NCI-H446 (cell line): Measurements from ENCODE around the gene TRIM45.
"Not testable (repeated sequence)": the region's sequence is repeated elsewhere in the genome, so short reads cannot be mapped to it uniquely, and the experiment has no call there.

ENCODE experiments used
- DNase-seq, 2 experiments: peaks; one replicate each; lab custom pipeline; 2025; lab: John Stamatoyannopoulos, UW

The TRIM45 gene

GRCh38 chr1:117128323-117129079, 7.0 kb upstream of the TRIM45 start:
- DNase-seq, result peak; percentile 41 to 75

DNA sequence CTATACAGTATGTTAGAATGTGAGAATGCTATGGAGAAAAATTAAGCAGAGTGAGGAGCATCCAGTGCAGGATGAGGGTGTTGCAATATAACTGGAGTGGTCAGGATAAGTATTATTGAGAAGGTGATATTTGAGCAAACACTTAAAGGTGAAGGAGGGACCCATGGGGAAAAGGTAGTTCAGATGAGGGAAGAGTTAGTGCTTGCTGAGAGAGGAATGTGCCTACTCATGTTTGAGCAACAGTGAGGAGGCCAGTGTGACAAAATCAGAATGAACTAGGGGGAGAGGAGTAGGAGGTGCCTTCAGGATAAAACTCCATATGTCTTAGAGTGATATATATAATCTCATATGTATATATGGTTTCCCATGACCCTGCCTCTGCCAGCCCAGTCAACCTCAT, 6.2 kb upstream of the TRIM45 start:
- no peak for DNase-seq

DNA sequence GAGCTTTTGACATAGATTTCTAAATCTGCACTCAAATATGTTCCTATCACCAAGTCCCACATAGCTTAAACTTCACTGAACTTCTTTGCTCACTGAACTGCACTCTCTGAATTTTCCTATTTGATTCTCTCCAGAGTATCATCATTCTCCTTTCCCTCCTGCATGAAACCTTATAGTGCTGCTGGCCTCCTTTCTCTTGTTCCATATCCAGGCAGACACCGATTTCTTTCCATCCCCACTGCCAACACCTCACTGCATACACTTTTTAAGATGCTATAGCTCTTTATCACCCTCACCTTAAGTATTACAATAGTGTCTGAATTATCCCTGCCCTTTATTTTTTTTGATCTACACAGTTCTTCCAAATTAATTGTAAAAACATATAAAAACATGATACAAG, 3.1 kb upstream of the TRIM45 start:
- DNase-seq, result no peak

GRCh38 chr1:117123274-117123673, 1.7 kb upstream of the TRIM45 start:
- no peak for DNase-seq

DNA sequence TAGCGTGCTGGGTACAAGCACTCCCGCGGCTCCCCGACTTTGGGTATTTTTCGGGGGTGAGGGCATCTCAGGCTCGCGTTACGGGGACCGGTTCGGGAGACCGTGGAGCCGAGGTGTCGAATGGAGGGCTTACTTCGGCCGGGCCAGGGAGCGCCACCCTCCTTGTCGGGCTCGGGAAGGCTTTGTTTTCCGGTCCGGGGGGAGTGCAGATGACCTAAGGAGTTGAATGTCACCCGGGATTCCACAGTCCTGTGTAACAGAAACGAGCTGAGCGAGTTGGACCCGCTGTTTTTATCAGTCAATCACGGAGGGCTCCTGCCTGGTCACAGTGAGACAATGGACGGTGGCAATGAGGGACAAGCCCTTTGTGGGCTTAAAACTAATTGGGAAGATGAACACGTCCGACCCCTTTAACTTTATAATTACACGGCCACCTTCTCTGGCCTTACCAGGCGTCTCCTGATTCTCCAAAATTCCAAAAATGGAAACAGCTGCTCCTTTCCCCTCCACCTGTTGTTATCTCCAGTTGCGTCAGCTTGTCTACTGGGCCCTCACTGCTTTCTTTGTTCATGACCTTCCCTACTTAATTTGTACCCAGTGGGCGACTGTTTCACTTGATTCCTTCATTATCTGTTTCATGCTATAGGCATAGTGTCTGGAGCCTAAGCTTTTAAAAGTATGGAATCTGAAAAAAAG, 929 bp upstream of the TRIM45 start:
- DNase-seq, result no peak

- no peak for DNase-seq
Measured at GRCh38 chr1:117120774-117121588, 568 bp downstream of the TRIM45 start.

DNA sequence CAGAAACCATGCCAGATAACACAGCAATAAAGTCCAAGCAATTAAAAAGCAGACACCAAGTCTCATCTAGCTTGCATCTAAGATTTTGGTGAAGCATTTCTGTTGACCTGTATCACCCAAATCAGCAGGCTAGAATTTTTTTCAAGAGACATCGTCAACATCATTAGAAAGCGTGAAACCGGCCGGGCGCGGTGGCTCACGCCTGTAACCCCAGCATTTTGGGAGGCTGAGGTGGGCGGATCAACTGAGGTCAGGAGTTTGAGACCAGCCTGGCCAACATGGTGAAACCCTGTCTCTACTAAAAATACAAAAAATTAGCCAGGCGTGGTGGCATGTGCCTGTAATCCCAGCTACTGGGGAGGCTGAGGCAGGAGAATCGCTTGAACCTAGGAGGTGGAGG, 2.4 kb downstream of the TRIM45 start:
- DNase-seq, result not testable (repeated sequence)

GRCh38 chr1:117118137-117118536, 3.4 kb downstream of the TRIM45 start:
- no peak for DNase-seq

- DNase-seq, result no peak
Measured at GRCh38 chr1:117117697-117118096, 3.9 kb downstream of the TRIM45 start.

GRCh38 chr1:117116784-117117130, 4.8 kb downstream of the TRIM45 start:
- no peak for DNase-seq

GRCh38 chr1:117116090-117116783, 5.3 kb downstream of the TRIM45 start:
- no peak for DNase-seq

GRCh38 chr1:117114877-117115276, 6.7 kb downstream of the TRIM45 start:
- DNase-seq, result no peak

- DNase-seq, result no peak
Measured at GRCh38 chr1:117113199-117113598, 8.3 kb downstream of the TRIM45 start.

DNA sequence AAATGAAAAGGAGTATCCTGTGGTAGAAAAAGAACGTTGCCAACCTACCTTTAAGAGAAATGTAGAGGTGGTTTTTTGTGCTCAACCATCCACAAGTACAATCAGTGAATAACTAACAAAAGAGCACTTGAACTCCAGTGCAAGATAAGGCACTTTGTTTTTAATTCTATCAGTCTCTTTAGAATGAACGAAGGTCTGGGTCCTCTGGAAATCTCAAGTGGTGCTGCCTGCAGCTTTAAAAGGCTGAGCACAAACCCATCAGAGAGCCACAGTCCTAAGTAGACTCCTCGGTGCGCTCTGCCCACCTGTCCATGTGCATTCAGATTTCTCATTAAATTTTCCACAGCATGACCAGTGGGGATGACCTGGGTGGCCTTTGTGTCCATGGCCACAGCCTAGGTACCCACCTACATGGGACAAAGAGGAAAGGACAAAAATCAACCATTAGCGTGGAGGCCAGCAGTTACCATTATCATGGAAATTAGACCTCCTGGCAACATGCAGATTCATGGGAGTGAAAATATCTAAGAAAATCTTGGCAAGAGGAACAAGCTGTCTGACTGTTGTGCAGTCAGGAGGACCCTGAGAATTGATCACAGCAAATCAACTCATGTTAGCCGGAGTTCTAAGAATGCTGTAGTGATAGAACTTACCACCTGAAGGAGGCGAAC, 9.4 kb downstream of the TRIM45 start:
- no peak for DNase-seq

DNA sequence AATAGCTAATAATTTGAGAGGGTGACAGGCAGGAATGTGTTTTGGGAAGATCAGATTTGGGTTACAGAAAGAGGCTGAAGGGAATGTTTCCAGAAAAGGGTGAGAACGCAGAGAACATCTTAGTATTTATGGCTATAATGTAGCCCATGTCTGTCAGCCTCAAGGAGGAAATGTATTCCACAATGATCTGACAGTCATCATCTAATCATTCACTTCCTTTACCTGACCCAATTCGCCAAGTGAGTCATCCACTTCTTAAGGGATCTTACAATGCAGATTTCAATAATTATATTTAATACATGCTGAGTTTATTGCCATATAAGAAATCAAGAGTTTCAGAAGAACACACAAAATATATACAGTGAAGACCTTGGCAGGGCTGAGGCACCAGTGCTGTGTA, 10.8 kb downstream of the TRIM45 start:
- no peak for DNase-seq

DNA sequence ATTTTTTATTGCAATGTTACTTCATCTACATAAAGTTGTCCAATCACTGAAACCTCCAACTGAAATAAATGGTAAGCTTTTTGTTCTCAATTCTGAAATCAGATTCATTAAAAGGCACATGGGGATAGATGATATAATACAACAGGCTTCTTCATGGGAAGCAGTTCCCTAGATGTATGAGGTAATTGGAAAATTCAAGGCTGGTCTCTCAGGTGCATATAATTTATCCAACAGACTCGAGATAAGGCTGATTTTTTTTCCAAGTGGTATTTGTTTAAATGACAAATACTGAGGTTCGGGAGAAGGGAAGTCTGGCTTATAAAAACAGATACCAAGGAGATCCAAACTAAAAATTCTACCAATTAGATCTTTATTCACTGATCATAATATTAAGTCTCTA, 14.2 kb downstream of the TRIM45 start:
- no peak for DNase-seq

GRCh38 chr1:117106478-117106877, 15.1 kb downstream of the TRIM45 start:
- no peak for DNase-seq

- no peak for DNase-seq
Measured at GRCh38 chr1:117105722-117106121, 15.8 kb downstream of the TRIM45 start.

- no peak for DNase-seq
Measured at GRCh38 chr1:117104986-117105385, 16.6 kb downstream of the TRIM45 start.

DNA sequence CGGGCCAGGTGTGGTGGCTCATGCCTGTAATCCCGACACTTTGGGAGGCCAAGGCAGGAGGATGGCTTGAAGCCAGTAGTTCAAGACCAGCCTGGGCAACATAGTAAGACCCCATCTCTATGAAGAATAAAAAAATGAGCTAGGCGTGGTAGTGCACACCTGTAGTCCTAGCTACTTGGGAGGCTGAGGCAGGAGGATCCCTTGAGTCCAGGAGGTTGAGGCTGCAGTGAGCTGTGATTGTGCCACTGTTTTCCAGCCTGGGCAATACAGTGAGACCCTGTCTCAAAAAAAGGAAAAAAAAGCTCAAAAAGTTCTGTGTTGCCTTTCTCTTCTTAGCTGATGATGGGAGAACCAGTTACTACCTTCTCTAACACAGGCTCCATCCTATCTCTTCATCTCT, 19.7 kb downstream of the TRIM45 start:
- DNase-seq, result not testable (repeated sequence)

GRCh38 chr1:117101334-117101733, 20.2 kb downstream of the TRIM45 start:
- DNase-seq, result no peak
